GM10266 (cell line): ENCODE measurements around the gene P2RY6.
"Not testable (repeated sequence)": the region's sequence is repeated elsewhere in the genome, so short reads cannot be mapped to it uniquely, and the experiment has no call there.

ENCODE experiments used
- DNase-seq: peaks from one replicate; pipeline ENCODE4 v3.0.0; 2012; ENCODE audit errors: extremely low spot score
- TF ChIP-seq, protein P1 (sequence below): IDR thresholded peaks from 2 replicates; pipeline ENCODE4 v1.5.1; 2012; ENCODE audit warnings: mild to moderate bottlenecking, low read depth; ENCODE audit not compliant: control insufficient read depth, insufficient read depth; ENCODE audit errors: missing control alignments

Gene P2RY6

DNA sequence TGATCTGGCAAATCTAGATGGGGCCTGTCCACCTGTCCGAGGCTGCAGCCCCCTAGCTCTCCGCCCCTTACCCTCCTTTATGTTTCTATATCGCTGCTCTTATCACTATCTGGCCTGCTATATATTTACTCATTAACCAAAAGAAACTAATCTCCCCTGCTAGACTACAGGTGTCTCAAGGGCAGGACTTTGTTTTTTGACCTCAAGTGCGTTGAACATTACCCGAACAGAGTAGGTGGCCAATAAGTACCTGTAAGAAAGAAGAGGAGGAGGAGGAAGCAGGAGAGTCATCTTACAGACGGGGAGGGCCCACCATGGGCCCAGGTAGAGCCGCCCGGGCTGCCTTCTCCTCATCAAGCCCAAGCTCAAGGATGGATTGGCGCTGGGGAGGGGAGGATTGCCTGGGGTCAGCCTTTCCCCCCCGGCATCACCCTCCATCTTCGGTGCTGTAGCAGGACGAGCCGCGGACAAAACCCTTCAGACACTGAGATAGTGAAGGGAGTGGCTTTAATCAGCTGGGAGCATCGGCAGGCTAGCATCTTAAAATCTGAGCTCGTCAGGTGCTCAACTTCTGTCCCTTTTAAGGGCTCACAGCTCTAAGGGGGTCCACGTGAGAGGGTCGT lies 1.2 kb upstream of the P2RY6 start:
- TF ChIP-seq, protein P1, sequence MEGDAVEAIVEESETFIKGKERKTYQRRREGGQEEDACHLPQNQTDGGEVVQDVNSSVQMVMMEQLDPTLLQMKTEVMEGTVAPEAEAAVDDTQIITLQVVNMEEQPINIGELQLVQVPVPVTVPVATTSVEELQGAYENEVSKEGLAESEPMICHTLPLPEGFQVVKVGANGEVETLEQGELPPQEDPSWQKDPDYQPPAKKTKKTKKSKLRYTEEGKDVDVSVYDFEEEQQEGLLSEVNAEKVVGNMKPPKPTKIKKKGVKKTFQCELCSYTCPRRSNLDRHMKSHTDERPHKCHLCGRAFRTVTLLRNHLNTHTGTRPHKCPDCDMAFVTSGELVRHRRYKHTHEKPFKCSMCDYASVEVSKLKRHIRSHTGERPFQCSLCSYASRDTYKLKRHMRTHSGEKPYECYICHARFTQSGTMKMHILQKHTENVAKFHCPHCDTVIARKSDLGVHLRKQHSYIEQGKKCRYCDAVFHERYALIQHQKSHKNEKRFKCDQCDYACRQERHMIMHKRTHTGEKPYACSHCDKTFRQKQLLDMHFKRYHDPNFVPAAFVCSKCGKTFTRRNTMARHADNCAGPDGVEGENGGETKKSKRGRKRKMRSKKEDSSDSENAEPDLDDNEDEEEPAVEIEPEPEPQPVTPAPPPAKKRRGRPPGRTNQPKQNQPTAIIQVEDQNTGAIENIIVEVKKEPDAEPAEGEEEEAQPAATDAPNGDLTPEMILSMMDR = no peak

DNA sequence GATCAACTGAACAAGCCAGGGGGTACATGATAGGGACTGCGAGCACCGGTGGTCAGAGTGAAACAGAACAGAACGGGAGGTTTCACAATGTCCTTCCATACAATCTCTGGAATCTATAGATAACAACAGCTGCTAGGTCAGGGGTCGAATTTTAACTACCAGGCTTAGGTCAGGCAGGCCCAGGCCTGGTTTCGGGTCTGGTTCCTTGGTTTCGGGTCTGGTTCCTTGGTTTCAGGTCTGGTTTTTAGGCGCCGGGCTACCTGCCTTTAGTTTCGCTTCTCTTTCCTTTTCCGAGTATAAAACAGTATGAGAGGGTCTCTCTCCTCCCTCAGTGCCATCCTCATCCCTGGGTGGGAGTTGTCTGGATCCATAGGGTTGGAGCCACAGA lies 666 bp upstream of the P2RY6 start:
- DNase-seq = not testable (repeated sequence)

More for the DNA sequence above, 1.2 kb upstream of the P2RY6 start:
- DNase-seq = no peak

DNA sequence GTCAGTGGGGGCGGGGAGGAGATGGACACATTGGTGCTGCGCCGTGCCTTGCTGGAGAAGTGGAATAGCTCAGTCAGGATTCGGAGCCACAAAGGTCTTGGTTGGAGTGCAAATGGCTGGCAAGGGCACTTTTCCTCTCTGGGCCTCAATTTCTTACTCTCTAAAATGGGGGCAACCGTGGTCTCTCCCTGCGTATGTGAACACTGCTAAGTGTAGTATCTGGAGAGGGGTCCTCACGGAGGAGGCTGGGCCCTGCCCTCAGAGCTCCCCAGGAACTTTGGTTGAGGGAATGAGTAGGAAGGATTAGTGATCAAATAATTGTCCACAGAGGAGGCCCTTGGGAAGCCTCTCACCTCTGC lies 521 bp downstream of the P2RY6 start:
- DNase-seq = no peak
- TF ChIP-seq, protein P1 = no peak

DNA sequence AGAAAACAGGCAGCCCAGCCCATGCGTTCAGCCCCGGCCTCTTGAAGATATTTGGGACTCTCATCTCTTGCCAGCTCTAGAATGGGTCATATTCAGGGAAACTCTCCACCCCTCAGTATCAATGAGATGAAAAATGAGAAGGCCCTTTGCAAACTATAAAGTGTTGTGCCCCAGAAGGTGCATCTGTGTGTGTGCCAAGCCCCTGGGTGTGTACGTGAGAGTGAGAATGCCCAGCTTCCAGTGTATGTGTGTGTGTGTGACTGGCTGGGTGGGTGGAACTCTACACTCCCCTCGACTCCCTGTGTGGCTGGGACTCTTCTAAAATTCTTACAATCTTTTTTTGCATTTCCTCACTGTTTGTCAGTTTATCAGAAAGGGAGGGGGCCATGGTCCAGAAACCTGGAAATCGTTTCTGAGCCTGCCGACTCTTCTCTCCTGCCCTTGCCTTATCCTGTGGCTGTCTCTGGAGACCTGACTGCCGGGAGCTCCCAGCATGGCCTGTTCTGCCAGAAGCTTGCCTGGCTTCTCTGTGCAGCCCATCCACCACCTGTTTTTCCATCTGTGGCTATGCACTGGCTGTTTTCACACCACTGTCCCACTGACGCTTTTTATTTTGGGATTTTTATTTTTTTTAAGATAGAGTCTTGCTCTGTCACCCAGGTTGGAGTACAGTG lies 1.2 kb downstream of the P2RY6 start:
- TF ChIP-seq, protein P1 = no peak

DNA sequence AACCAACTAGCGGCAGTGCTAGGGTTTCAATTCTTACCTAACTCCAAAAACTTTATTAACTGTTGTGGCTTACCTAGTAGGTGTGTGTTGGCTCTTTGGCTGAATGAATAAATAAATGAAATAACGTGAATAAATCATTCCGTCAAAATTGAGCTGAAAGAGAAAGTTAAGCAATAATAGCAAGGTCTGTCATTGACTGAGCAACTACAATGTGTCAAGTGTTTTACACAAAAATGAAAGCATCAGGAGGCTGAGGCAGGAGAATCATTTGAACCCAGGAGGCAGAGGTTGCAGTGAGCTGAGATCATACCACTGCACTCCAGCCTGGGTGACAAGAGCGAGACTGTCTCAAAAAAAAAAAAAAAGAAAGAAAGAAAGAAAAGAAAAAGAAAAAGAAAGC lies 2.1 kb downstream of the P2RY6 start:
- not testable (repeated sequence) for DNase-seq

More for the DNA sequence above, 1.2 kb downstream of the P2RY6 start:
- no peak for DNase-seq

DNA sequence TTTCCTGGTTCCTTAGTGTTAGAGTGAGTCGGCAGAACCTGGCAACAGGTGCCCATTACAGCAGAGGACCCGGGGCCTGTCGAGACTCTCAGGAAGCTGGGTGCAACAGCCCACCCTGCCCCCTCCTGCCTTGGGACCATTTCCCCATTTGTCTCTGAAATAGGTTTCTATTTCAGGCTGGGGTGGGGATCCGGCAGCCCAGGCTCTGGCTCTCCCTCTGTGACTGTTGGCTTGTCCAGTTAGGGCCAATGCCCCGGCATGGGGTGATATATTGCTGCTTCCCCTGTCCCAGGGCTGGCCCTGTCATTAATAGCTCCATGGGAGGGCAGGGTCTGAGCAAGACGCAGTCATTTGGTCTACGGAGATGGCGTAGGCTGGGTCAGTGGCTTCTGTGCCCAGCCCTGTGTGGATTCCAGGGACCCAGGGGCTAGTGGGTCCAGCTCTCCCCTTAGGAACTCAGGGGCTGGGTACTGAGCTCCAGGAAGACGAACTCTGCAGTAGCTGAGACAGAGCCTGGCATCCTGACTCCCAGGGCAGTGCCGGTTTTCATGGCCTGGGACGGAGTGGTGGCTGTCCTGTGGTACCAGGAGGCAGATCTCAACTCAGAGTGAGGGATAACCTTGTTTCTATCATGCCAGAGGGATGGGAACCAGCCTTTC lies 2.7 kb downstream of the P2RY6 start:
- DNase-seq = no peak
- TF ChIP-seq, protein P1 = no peak

DNA sequence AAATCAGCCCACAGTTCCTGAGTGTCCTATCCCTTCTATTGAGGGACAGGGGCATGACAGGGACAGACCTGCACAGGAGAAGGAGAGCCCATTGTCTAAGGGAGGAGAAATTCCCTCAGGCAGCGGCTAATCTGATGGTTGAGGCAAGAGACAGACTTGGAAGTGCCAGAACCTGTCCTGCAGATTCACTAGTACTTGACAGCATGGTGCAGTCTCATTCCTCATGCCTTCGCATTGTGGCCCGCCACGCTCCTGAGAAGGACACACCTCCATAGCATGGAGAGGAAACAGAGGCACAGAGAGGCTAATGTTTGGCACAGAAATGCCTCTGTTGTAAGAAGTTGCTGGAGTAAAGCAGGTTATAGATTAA lies 3.2 kb downstream of the P2RY6 start:
- TF ChIP-seq, protein P1 = no peak
- no peak for DNase-seq

DNA sequence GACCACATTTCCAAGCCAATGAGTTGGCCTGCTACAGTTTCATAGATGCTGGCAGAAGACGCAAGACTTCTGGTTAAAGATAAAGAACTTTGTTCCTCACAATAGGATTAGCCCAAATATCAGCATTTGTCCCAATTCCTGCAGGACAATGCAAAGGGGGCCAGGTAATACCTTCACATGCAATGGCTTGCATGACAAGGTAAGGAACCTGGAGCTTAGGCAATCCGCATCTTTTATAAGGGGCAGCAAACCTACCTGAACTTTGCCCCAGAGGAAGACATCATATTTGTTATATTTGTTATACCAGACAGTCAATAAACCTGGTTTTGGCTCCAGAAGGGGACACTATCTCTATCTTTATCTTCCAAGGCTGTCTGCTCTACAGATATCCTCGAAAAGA lies 5.3 kb downstream of the P2RY6 start:
- TF ChIP-seq, protein P1 = no peak
- no peak for DNase-seq
